ENCODE data around the gene ANXA10.
A peak's percentile ranks its signal among the peaks of the same experiment; 100 is the strongest.
"Not testable (repeated sequence)": the region's sequence is repeated elsewhere in the genome, so short reads cannot be mapped to it uniquely, and the experiment has no call there.

ANXA10 gene

GRCh38 chr4:168113059-168113458 is 20.7 kb downstream of the ANXA10 start:
- DNase-seq (ENCODE audit: insufficient read length, low spot score); FAIRE-seq: not testable (repeated sequence)

DNA sequence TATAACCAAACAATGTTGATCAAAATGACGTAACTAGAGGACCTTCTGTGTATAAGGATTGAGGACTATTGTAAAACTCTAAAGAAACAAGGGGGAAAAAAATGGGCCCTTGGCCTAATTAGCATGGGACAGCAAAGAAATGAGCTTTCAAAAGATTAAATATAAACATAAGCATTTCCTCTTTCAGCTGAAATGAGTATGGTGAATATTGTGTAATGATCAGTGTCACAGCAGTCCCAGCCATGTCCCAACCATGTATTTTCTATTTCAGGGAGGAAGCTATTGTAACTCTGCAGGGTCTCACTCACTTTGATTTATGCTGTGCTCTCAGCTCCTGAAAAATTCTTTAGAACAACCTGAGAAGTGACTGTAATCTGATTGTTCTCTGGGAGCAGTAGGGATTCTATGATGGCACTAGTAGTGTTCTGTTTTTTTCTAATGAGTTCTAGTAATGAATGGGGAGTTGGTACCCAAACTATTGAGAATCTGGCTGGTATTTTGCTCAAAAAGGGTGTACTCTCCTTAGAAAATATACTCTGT is 25.8 kb downstream of the ANXA10 start:
- FAIRE-seq = no peak
- DNase-seq (ENCODE audit: insufficient read length, low spot score) = no peak

GRCh38 chr4:168119100-168119499 is 26.8 kb downstream of the ANXA10 start:
- DNase-seq (ENCODE audit: insufficient read length, low spot score) = no peak
- FAIRE-seq = no peak

DNA sequence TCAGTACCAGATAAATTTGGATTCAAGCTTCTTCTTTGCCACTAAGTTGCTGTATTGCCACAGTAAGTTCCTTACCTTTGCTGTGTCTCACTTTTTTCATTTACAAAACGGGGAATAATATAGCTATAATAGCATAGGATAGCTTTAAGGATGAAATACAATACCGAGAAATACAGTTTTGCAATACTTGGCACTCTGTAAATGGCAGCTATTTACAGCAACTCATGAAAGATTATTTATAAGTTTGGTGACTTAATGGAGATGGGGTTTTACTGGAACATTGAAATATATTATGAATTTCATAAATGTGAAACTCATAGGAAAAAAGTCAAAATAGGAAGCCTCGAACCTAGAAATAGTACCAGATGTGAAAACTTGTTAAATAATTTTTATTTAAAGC is 27.6 kb downstream of the ANXA10 start:
- FAIRE-seq = no peak
- no peak for DNase-seq (ENCODE audit: insufficient read length, low spot score)

DNA sequence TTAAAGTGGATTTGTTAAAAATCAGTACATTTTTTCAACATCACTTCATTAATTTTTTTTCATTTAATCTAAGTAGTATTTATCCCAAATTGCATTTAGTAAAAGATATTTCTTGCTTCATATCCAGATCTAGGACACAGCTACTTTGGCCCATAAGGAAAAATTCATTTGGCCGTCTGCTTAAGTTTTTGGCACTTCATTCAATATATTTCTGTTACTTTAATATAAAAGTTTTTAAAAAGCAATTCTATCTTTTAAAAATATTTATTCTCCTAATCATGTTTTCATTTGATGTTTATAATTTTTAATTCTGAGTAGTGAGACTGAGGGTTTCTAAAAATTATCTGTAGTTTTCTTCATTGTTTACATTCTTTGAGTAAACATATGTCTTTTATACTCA is 28.5 kb downstream of the ANXA10 start:
- DNase-seq (ENCODE audit: insufficient read length, low spot score) (no peak), FAIRE-seq (no peak)

GRCh38 chr4:168124008-168124641 is 31.8 kb downstream of the ANXA10 start:
- FAIRE-seq = no peak
- no peak for DNase-seq (ENCODE audit: insufficient read length, low spot score)

GRCh38 chr4:168126952-168127351 is 34.6 kb downstream of the ANXA10 start:
- FAIRE-seq = no peak

DNA sequence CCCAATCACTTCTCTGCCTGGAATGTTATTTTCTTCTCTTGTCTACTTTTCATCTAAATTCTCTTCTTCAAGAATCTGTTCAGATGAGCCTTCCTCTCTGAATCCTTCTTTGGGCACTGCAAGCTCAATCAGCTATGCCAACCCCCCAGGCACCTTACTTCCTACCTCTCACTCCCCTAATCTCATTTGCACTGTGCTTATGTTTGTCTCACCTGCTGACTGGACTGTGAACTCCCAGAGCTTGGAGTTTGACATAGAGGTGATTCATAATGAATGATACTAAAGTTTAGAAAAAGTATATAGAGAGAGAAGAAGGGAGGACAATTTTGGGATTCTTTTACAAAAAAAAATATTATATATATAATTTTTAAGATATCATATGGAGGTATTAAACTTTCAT is 36.3 kb downstream of the ANXA10 start:
- no peak for DNase-seq (ENCODE audit: insufficient read length, low spot score)
- no peak for FAIRE-seq

More at GRCh38 chr4:168126952-168127351, 34.6 kb downstream of the ANXA10 start:
- DNase-seq (ENCODE audit: insufficient read length, low spot score) = no peak

GRCh38 chr4:168129046-168129772 is 36.9 kb downstream of the ANXA10 start:
- DNase-seq (ENCODE audit: insufficient read length, low spot score) (no peak), FAIRE-seq (no peak)

DNA sequence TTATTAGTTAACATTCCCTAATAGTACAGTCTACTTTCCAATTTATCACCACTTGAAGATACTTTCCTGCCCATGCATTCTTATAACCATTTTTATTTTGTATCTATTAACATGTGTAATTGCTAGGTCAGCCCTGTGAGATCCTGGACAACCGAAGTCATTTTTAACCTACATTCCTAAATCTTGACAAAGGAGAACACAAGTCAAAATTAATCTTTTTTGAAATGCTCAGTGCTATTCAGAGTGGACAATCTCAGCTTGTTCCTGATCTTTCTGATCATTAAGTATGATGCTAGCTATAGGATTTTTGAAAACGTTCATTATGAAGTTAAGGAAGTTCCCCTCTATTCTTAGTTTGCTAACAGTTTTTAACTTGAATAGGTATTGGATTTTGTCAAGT is 37.5 kb downstream of the ANXA10 start:
- DNase-seq (ENCODE audit: insufficient read length, low spot score) (no peak), FAIRE-seq (peak; percentile 23)

- FAIRE-seq = no peak
- DNase-seq (ENCODE audit: insufficient read length, low spot score) = no peak
Observed at GRCh38 chr4:168131196-168131595, 38.9 kb downstream of the ANXA10 start.

GRCh38 chr4:168134651-168135050 is 42.3 kb downstream of the ANXA10 start:
- DNase-seq (ENCODE audit: insufficient read length, low spot score) (no peak), FAIRE-seq (no peak)

- FAIRE-seq; DNase-seq (ENCODE audit: insufficient read length, low spot score): not testable (repeated sequence)
Observed at GRCh38 chr4:168135860-168136259, 43.5 kb downstream of the ANXA10 start.

- not testable (repeated sequence) for FAIRE-seq; DNase-seq (ENCODE audit: insufficient read length, low spot score)
Observed at GRCh38 chr4:168137695-168138094, 45.4 kb downstream of the ANXA10 start.

DNA sequence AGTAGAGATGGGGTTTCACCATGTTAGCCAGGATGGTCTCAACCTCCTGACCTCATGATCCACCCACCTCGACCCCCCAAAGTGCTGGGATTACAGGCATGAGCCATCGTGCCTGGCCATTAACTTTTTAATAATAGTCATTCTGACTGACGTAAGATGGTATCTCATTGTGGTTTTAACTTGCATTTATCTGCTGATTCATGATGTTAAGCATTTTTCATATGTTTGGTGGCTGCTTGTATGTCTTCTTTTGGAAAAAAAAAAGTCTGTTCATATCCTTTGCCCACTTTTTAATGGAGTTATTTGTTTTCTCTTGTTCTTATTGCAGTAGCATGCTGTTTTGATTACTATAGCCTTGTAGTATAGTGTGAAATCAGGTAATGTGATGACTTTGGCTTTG is 45.8 kb downstream of the ANXA10 start:
- DNase-seq (ENCODE audit: insufficient read length, low spot score) (no peak), FAIRE-seq (no peak)

- no peak for FAIRE-seq
- DNase-seq (ENCODE audit: insufficient read length, low spot score) = no peak
Observed at GRCh38 chr4:168139336-168139735, 47.0 kb downstream of the ANXA10 start.

- no peak for FAIRE-seq
- no peak for DNase-seq (ENCODE audit: insufficient read length, low spot score)
Observed at GRCh38 chr4:168141733-168142132, 49.4 kb downstream of the ANXA10 start.

DNA sequence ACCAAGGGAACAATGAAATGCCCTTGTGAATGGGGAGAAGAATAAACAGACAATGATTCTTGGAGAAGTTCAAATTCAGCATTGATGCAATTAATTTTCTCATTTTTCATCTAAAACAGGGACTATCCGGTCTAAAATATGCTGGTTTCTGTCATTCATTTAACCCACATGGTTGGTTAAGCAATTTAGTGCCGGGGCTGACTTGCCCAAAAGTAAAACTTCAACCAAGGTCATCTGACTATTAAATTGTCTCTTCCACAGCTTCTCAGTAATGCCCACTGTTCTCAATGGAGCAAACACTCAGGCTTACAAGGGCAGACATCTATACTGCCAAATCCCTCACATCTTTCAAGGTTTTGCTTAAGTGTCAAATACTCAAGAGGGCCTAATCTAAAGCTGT is 51.3 kb downstream of the ANXA10 start:
- no peak for FAIRE-seq
- DNase-seq (ENCODE audit: insufficient read length, low spot score) = no peak

- FAIRE-seq (no peak), DNase-seq (ENCODE audit: insufficient read length, low spot score) (no peak)
Observed at GRCh38 chr4:168150420-168151050, 58.2 kb downstream of the ANXA10 start.

DNA sequence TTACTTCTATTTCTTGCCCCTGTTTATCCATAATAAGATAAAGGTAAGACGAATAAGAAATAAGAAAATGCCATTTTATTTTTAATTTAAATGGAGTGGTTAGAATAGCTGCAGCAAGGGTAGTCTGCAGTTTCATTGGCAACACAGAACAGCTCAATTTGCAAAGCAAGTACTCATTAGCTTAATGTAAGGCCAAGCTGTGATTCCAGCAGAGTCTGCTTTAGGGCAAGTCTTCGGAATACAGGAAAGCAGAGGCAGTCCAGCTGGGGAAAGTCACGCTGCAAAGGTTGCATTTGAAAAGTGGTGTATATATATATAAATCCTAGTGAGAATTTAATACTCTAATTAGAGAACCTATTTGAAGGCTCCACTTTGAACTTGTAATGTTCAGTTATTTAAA is 59.0 kb downstream of the ANXA10 start:
- no peak for DNase-seq (ENCODE audit: insufficient read length, low spot score)
- FAIRE-seq = no peak

DNA sequence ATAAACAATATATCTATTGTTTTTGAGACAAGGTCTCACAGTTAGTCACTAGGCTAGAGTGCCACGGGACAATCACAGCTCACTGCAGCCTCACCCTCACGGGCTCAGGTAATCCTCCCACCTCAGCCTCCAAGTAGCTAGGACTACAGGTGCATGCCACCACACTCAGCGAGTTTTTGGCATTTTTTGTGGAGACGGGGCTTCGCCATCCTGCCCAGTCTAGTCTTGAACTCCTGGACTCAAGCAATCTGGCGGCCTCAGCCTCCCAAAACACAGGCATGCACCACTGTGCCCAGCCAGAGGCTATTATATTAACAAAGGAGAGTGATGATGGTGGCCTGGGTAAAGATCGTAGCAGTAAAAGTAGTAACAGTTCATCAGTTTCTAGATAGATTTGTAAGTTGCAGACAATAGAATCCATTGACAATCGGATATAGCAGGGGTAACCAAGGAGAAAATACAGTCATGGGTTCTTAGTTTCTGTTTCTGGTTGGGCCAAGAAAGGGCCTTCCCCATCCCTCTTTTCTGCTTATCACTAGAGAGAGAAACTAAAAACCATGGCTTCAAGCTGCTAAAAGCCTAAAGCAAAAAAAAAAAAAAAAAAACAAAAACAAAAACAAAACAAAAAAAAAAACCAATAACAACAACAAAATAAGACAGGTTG is 60.6 kb downstream of the ANXA10 start:
- FAIRE-seq = no peak
- no peak for DNase-seq (ENCODE audit: insufficient read length, low spot score)
